ENCODE results near the gene FRMPD1. TPM values are rescaled to one million over a fixed set of nuclear protein-coding genes. Genes with fewer than 3 reads are reported as not detected.

Gene FRMPD1
- total and polyA plus RNA-seq, 3 donors from 2014 or later: 15.9 to 67.3 (median 48.0) TPM

DNA sequence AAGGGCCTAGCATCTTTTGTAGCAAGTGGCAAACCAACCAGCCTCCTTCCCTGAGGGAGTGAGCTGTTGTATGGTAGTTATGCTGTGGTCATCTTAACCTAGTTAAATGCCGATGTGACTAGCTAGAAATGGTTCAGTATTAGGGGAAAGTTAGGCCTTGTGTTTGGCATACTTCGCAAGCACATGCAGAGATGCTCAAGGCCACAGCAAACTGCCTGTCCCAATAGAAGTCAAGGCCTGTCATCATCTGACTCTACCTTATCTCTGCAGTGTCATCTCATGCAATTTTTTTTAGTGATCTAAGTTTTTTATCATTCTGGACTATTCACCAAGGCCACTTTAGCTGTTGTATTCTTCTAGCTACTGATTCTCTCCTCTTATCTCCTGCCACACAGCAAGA is 139.3 kb downstream of the FRMPD1 start:
- Histone ChIP-seq H3K4me3 (no peak overlapping the region), H3K9me3 (no peaks in the 10 kb centered on the region), H3K36me3 (ENCODE audit: low read depth, missing control alignments) (no peaks in the 10 kb centered on the region), H3K4me1 (peaks cover 7% of the 10 kb centered on the region), H3K27me3 (no peaks in the 10 kb centered on the region), H3K27ac (peak overlapping the region in 1 of 2 donors; percentile 6)
- 53 to 77% methylated on average over 2 of the region's 2 CpGs for WGBS, 2 donors
- intact Hi-C loops (cut with DNase I; ENCODE audit: low total_unique reads): no loop called here
- TF ChIP-seq CTCF (IDR thresholded peaks at IDR 0.05) (no peak), POLR2A (IDR thresholded peaks at IDR 0.05) (no peak)
- no peak for DNase-seq

DNA sequence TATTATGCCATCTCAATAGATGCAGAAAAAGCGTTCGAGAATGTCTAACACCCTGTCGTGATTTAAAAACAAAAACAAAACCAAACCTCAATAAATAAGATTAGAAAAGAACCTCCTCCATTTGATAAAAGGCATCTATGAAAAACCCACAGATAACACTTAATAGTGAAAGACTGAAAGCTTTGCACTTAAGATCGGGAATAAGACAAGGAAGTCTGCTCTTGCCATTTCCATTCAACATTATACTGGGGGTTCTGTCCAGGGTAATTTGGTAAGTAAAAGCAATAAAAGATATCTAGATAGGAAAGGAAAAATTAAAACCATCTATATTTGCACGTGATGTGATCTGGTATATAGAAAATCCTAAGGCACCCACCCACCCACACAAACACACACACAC is 141.4 kb downstream of the FRMPD1 start:
- no peak overlapping the region for H3K27ac ChIP-seq
- no peaks in the 10 kb centered on the region for H3K9me3 ChIP-seq
- H3K36me3 ChIP-seq (ENCODE audit: low read depth, missing control alignments): no peaks in the 10 kb centered on the region
- H3K27me3 ChIP-seq: no peaks in the 10 kb centered on the region
- 87% methylated on average over 5 of the region's 5 CpGs for WGBS, 2 donors
- no peak for TF ChIP-seq CTCF (IDR thresholded peaks at IDR 0.05)
- no peak for TF ChIP-seq POLR2A (IDR thresholded peaks at IDR 0.05)
- no peak overlapping the region for H3K4me3 ChIP-seq
- DNase-seq: no peak
- peaks cover 9% of the 10 kb centered on the region for H3K4me1 ChIP-seq
- intact Hi-C loops (cut with DNase I; ENCODE audit: low total_unique reads): no loop called here

- intact Hi-C loops (cut with DNase I; ENCODE audit: low total_unique reads): no loop called here
- H3K4me1 ChIP-seq: peaks cover 14% of the 10 kb centered on the region
- H3K4me3 ChIP-seq: no peak overlapping the region
- H3K9me3 ChIP-seq: no peaks in the 10 kb centered on the region
- no peaks in the 10 kb centered on the region for H3K36me3 ChIP-seq (ENCODE audit: low read depth, missing control alignments)
- TF ChIP-seq POLR2A (IDR thresholded peaks at IDR 0.05): no peak
- TF ChIP-seq CTCF (IDR thresholded peaks at IDR 0.05): no peak
- 21 to 63% methylated on average over 2 of the region's 2 CpGs for WGBS, 2 donors
- no peak for DNase-seq
- no peaks in the 10 kb centered on the region for H3K27me3 ChIP-seq
- H3K27ac ChIP-seq: no peak overlapping the region
Measured at GRCh38 chr9:37796232-37796631, 145.5 kb downstream of the FRMPD1 start.

Other genes starting within 250 kb of the FRMPD1 start
- gene GRHPR, start 228.3 kb upstream of the FRMPD1 start, total RNA-seq: 100 to 1,000 TPM; 195 to 262 TPM
- gene GRHPR, start 228.3 kb upstream of the FRMPD1 start, polyA plus RNA-seq (ENCODE audit: insufficient read depth, low read depth, low replicate concordance): 130 TPM
- gene ZBTB5, start 185.5 kb upstream of the FRMPD1 start, total RNA-seq: 10 to 100 TPM; 28.4 to 33.8 TPM
- gene ZBTB5, start 185.5 kb upstream of the FRMPD1 start, polyA plus RNA-seq (ENCODE audit: insufficient read depth, low read depth, low replicate concordance): 20.4 TPM
- gene POLR1E, start 165.0 kb upstream of the FRMPD1 start, total RNA-seq: 10 to 100 TPM; 18.6 to 23.8 TPM
- gene POLR1E, start 165.0 kb upstream of the FRMPD1 start, polyA plus RNA-seq (ENCODE audit: insufficient read depth, low read depth, low replicate concordance): 20.6 TPM
- gene FBXO10, start 74.6 kb upstream of the FRMPD1 start, total RNA-seq: 10 to 100 TPM; 28.3 to 31.7 TPM
- gene FBXO10, start 74.6 kb upstream of the FRMPD1 start, polyA plus RNA-seq (ENCODE audit: insufficient read depth, low read depth, low replicate concordance): 28.7 TPM
- 100 to 1,000 TPM in 1 of 2 donors, 10 to 100 TPM in 1; 96.5 to 113 TPM for gene TOMM5, start 58.4 kb upstream of the FRMPD1 start, total RNA-seq
- gene TOMM5, start 58.4 kb upstream of the FRMPD1 start, polyA plus RNA-seq (ENCODE audit: insufficient read depth, low read depth, low replicate concordance): 126 TPM
- 10 to 100 TPM in 1 of 2 donors, 1 to 10 TPM in 1; 5.8 to 10.9 TPM for gene TRMT10B, start 102.9 kb downstream of the FRMPD1 start, total RNA-seq
- 4.9 TPM for gene TRMT10B, start 102.9 kb downstream of the FRMPD1 start, polyA plus RNA-seq (ENCODE audit: insufficient read depth, low read depth, low replicate concordance)
- gene EXOSC3, start 134.1 kb downstream of the FRMPD1 start, total RNA-seq: 10 to 100 TPM; 74.3 to 78.4 TPM
- 75.6 TPM for gene EXOSC3, start 134.1 kb downstream of the FRMPD1 start, polyA plus RNA-seq (ENCODE audit: insufficient read depth, low read depth, low replicate concordance)
- gene DCAF10, start 149.8 kb downstream of the FRMPD1 start, total RNA-seq: 10 to 100 TPM; 77.3 to 77.9 TPM
- 104 TPM for gene DCAF10, start 149.8 kb downstream of the FRMPD1 start, polyA plus RNA-seq (ENCODE audit: insufficient read depth, low read depth, low replicate concordance)